ENCODE data around the gene QARS1. TPM values are rescaled to one million over a fixed set of nuclear protein-coding genes. Genes with fewer than 3 reads are reported as not detected.

The QARS1 gene
- 100 to 1,000 TPM; 227 to 289 (median 271) TPM for polyA plus RNA-seq (ENCODE audit: insufficient read length in 10 of 10)
- long read RNA-seq, donor 1, transcript QARS-201 (24 exons, 2,827 nt), result major isoform, 28 of 59 reads
- long read RNA-seq, donor 1, partial matches to known transcripts, result 22 of 59 reads
- long read RNA-seq, donor 1, other reads (novel, unspliced or antisense), result 0 of 59 reads
- long read RNA-seq, donor 2, transcript QARS-201 (24 exons, 2,827 nt), result major isoform, 24 of 52 reads
- long read RNA-seq, donor 2, partial matches to known transcripts, result 12 of 52 reads
- long read RNA-seq, donor 2, other reads (novel, unspliced or antisense), result 5 of 52 reads
- long read RNA-seq, donor 3, result 0 reads
- long read RNA-seq, donor 4, transcript QARS-201 (24 exons, 2,827 nt), result major isoform, 24 of 59 reads
- long read RNA-seq, donor 4, partial matches to known transcripts, result 22 of 59 reads
- long read RNA-seq, donor 4, other reads (novel, unspliced or antisense), result 0 of 59 reads
- long read RNA-seq, donor 5, transcript QARS-201 (24 exons, 2,827 nt), result major isoform, 12 of 25 reads
- long read RNA-seq, donor 5, partial matches to known transcripts, result 6 of 25 reads
- long read RNA-seq, donor 5, other reads (novel, unspliced or antisense), result 0 of 25 reads
- long read RNA-seq, donor 6, transcript QARS-201 (24 exons, 2,827 nt), result major isoform, 30 of 77 reads
- long read RNA-seq, donor 6, partial matches to known transcripts, result 37 of 77 reads
- long read RNA-seq, donor 6, other reads (novel, unspliced or antisense), result 0 of 77 reads
- long read RNA-seq, donor 7, transcript QARS-201 (24 exons, 2,827 nt), result major isoform, 26 of 65 reads
- long read RNA-seq, donor 7, transcript QARS-223 (4 exons, 679 nt), result minor isoform, 10 of 65 reads
- long read RNA-seq, donor 7, partial matches to known transcripts, result 26 of 65 reads
- long read RNA-seq, donor 7, other reads (novel, unspliced or antisense), result 0 of 65 reads
- long read RNA-seq, donor 8, transcript QARS-201 (24 exons, 2,827 nt), result major isoform, 10 of 56 reads
- long read RNA-seq, donor 8, partial matches to known transcripts, result 39 of 56 reads
- long read RNA-seq, donor 8, other reads (novel, unspliced or antisense), result 0 of 56 reads
- long read RNA-seq, donor 9, partial matches to known transcripts, result 0 of 4 reads
- long read RNA-seq, donor 9, other reads (novel, unspliced or antisense), result 0 of 4 reads

DNA sequence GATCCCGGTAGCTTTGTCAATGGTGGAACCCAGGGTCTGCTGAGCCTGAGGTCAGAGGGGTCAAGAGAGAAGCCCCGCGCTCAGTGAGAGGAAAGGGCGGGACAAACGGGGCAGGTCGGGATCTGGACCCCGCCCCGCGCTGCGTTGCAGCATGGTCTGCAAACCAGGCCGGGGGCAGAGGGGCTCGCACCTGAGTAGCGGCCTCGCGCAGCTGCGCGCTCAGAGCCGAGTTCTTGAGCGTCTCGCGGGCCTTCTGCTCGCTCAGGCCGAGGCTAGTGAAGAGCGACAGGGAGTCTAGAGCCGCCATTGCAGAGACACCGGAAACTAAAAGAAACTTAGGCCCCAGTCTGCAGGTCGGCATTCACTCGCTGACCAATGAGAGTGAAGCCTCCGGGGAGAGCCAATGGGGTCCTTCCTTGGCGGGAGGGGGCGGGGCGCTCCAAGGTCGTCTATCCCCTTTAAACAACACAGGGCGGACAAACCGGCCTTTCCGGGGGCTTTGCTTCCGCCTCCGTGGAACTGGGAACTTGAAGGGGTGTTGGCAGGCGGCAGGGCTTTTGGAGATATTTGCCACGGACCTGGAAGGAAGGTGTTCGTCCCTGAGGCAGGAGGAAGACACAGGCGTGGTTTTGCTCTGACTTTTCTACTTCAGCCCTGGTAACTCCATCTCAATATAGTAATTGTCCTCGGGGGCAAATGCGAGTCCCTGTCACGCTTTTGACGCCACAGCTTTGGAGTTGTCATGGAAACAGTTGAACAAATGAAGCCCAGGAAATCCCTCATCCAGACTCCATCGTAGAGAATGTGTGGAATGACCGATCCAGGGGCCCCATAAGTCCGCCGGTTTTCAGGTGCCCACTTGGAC, at the start of gene QARS1:
Gene QARS1 (minus strand): TSS at position 331 of the 865 bp plus-strand sequence. CDS start 24 bp downstream, at position 307.
- DNase-seq, result peak; percentile 94 to 98 (median 94)

DNA sequence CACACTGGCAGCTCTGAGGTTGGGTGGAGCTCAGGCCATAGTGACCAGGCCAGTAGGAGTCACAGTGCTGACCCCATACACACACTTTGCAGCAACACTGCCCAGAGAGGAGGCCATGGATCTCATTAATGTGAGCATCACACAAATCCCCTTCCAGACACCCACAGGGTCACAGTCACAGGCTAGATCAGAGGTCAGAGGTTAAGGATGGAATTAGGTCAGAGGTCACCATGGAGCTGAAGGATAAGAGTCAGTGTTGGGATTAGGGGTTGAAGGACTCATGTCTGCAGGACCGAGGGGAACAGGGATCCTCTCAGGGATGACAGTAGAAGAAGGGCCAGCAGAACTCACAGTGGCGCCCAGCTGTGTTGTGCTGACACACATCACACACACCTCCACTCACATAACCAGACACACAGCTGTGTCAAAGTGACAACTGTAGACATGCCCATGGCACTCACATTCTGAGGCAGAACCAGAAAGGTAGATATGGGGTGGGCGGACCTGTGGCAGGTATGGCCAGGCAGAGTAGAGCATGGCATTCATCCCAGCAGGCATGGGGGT, 48.9 kb upstream of the QARS1 start:
- no peak for DNase-seq

- no peak for DNase-seq
These were observed 47.1 kb upstream of the QARS1 start for GRCh38 chr3:49151610-49152009.

- DNase-seq, result no peak
These were observed 43.6 kb upstream of the QARS1 start for GRCh38 chr3:49148159-49148558.

DNA sequence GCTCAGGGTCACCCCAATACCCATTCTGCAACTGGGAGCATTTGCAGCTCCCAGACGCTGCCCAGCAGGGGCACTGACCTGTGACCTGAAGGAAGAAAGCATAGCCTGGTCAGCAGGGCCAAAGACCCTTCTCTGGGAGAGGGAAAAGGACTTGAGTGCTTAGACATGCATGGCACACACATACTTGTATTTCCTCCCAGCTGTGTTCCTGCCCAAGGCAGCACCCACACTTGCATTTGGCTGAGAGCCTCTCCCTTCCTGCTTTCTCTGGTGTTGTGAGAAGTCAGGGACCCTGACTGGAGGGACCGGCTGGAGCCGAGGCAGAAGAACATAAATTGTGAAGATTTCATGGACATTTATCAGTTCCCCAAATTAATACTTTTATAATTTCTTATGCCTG, 35.5 kb upstream of the QARS1 start:
- no peak for DNase-seq

GRCh38 chr3:49135499-49135898, 30.9 kb upstream of the QARS1 start:
- no peak for DNase-seq

DNA sequence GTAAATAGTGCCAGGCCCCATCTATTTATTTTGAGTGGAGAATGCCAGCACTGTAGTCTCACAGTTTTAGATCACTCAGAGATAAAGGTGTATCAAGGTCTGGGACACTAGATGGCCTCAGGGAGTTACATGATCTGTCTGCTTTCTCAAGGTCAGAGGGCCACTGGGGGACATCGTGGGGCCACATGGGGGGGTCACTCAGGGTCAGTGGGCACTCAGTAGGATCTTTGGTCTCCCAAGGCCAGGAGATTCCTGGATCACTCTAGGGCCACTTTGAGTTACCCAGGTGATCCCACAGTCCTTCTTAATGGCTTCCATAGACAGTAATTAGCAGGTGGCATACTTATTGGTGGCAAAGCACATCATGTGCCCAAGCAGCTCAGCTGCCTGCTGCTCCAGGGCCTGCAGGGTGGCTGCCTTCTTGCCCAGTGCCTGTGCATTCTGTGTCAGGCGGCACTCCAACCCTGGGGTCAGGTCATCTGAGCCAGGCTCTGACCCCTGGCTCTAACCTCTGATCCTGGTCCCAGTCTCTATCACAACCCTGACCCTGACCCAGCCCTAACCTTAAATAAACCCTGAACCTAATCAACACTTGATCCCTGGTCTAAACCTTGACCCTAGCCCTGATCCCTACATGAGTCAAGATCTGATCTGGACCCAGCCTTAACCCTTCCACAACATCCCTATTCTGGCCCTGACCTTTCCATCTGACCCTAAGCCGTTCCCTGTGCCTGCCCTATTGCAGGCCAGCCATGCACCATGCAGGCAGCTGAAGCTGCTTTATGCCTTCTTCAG, 30.1 kb upstream of the QARS1 start:
- DNase-seq, result no peak

- DNase-seq, result peak; percentile 92 to 96 (median 92)
These were observed 28.8 kb upstream of the QARS1 start for GRCh38 chr3:49133226-49133951.

- DNase-seq, result peak; percentile 79 to 95 (median 87)
These were observed 28.1 kb upstream of the QARS1 start, which contains the start of gene LAMB2 for GRCh38 chr3:49132437-49133225. Gene LAMB2 (minus strand): TSS chr3:49133050. CDS start chr3:49132867, 183 bp downstream.

- no peak for DNase-seq
These were observed 27.5 kb upstream of the QARS1 start for GRCh38 chr3:49132073-49132436.

DNA sequence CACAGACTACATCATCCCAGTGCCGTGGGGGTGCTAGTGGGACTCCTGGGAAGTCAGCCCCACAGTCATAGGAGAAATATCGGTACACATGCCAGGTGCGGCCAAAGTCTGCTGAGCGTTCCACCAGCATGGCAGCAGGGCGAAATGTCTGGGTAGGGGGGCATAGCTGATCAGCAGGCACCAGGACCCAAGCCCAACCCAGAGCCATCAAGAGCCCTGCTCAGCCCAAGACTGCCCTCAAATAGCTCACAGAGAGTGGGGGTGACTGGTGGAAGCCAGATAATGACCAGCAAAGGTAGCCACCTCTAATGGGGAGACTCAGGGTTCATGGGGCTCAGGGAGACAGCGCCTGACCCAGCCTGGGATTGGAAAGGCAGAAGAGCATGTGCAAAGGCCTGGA, 27.0 kb upstream of the QARS1 start:
- no peak for DNase-seq

DNA sequence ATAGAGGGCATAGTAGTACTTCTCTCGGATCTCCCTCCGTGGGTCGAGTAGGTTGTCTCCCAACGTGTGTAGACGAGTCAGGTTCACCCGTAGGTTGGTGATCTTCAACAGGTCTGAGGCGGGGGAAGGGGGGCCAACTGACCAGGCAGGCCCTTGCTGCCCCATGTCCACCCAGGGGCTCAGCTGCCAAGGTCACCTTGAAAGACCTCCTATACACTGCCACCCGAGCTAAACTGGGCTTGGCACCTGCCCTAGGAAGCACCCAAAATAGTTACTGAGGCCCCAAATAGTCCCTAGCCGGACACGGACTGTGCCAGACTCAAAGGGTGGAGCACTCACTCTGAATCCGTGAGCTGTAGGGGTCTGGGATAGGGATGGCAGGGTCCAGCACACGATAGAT, 26.5 kb upstream of the QARS1 start:
- no peak for DNase-seq

- no peak for DNase-seq
These were observed 20.6 kb upstream of the QARS1 start for GRCh38 chr3:49124991-49125670.

GRCh38 chr3:49124203-49124602, 19.6 kb upstream of the QARS1 start:
- no peak for DNase-seq

DNA sequence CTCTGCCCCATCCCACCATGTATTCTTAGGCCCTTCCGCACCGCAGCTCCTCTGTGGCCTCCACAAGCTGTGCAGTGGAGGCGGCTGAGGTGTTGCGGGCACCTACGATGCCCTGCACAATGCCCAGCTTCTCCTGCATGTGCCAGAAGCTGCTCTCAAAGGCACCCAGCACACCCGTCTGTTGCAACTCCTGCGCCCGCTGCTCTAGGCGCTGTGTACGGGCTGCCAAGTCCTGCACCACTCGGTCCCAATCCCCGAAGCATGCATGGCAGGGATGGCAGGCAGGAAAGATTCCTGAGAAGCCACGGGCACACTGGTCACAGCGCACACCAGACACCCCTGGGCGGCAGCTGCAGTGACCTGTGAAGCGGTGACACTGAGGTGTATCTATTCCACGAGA, 19.1 kb upstream of the QARS1 start:
- DNase-seq, result no peak

GRCh38 chr3:49122886-49123545, 18.5 kb upstream of the QARS1 start:
- no peak for DNase-seq

DNA sequence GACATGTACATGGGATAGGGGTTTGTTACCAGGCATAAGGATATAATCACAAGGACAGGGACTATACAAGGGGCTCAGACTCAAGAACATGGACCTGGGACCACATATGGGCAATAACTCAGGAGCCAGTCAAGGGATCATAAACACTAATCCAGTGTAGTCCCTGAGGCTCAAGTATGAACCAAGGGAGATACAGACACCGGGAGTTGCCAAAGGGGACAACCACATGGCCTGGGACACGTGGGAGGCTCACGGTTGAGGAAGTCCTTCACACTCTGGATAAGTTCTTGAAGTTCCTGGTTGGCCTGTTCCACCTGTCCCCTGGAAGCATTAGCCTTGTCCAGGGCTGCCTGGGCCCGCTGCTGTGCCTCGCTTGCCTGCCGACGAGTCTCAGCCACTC, 17.9 kb upstream of the QARS1 start:
- no peak for DNase-seq
